GM10847 (cell line): ENCODE results near the gene RASL11B.

Experiments
- POLR2A ChIP-seq: IDR thresholded peaks from 2 replicates; pipeline ENCODE4 v1.6.1; 2011; ENCODE audit not compliant: insufficient read length; ENCODE audit errors: extremely low read depth

Gene RASL11B

DNA sequence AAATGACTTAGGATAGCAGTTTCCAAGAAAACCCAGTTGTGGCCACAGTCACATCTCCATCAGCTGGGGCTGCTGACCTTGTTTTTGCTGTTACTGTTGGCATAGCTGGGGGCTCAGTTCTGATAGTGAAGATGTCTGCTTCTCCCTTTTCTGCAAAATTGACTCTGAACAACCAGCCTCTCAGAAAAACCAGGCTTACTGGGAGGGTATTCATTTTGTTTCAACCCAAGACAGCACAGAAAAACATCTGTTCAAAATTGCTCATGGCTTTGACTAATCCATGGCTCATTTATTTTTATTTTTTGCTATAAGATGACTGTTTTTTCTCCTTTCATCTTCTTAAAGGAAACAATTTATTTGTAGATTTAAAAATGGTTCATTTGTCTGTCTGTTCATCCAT lies 53.1 kb downstream of the RASL11B start:
- TF ChIP-seq POLR2A: no peak

DNA sequence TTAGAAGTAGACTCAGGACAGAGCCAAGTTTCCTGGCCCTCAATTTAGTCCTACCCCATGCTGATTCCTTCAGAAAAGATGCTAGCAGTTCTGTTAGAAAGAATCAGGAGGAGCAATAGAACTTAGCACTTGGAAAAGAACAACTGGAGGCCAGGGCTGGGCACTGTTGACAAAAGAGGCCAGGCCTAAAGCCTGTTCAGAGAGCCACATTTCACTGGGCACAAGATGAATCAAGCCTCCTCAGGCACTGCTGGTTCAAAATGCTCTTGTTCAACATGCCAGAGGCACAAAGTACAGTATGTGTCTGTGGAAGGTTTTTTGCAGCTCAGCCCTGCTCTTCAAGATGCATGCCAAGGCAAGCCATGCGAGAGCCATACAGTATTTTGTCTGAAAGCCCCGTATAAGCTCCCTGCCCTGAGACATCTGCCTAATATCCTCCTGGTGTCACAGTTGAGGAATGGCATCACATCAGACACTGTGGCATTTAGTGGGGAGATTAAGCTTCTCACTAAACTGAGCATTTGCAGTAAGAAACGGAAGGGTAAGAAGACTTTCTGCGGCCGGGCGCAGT lies 53.7 kb downstream of the RASL11B start:
- no peak for TF ChIP-seq POLR2A
